Neural cell (in vitro differentiated cells): Measurements from ENCODE around the gene TMEM101.

Experiments used
- CTCF ChIP-seq: fragments of 450-650 bp; IDR thresholded peaks from 2 replicates; pipeline ENCODE4 v1.5.1; 2014; ENCODE audit warnings: antibody characterized with exemption, mild to moderate bottlenecking, moderate library complexity; ENCODE audit not compliant: poor library complexity, severe bottlenecking
- EP300 ChIP-seq: fragments of 450-650 bp; conservative IDR thresholded peaks from 2 replicates; pipeline ENCODE4 v1.6.1; 2014; ENCODE audit warnings: antibody characterized with exemption, mild to moderate bottlenecking, moderate library complexity; ENCODE audit not compliant: poor library complexity, severe bottlenecking
- EZH2 ChIP-seq: fragments of 200-600, 300-800 bp; shearing (Covaris generic), sonication (generic); IDR thresholded peaks from 2 replicates; pipeline ENCODE4 v1.6.1; 2014; ENCODE audit warnings: antibody characterized with exemption, low read length, borderline replicate concordance, mild to moderate bottlenecking; ENCODE audit not compliant: insufficient read depth, poor library complexity, severe bottlenecking
- POLR2AphosphoS5 ChIP-seq: IDR thresholded peaks from 2 replicates; pipeline ENCODE4 v1.6.1; 2012
- REST ChIP-seq: IDR thresholded peaks from 2 replicates; pipeline ENCODE4 v1.6.1; 2012; ENCODE audit warnings: borderline replicate concordance

GRCh38 chr17:43998552-43998951, 16.2 kb downstream of the TMEM101 start:
- TF ChIP-seq CTCF: no peak
- no peak for TF ChIP-seq POLR2AphosphoS5
- no peak for TF ChIP-seq REST
- TF ChIP-seq EP300: no peak
- TF ChIP-seq EZH2: no peak
